SK-N-SH treated with all-trans-retinoic acid at 6 μM for 48 hours (cell line): Measurements from ENCODE around the gene MCHR1.

Experiments
- ATAC-seq: fragments of 200-7000 bp; cut with Tn5 transposase; 3 replicates; pipeline ENCODE4 v1.9.1; 2020; ENCODE audit warnings: mild to moderate bottlenecking, moderate library complexity
- ARNTL ChIP-seq: fragments of 450-650 bp; formaldehyde crosslinking; IDR thresholded peaks from 2 replicates; pipeline ENCODE4 v1.5.0; 2020; ENCODE audit warnings: low read depth, mild to moderate bottlenecking, moderate library complexity, borderline replicate concordance
- BACH2 ChIP-seq: fragments of 250-450 bp; sonication (Bioruptor Pico); IDR thresholded peaks from 2 replicates; pipeline ENCODE4 v1.9.0; 2021; ENCODE audit warnings: mild to moderate bottlenecking, borderline replicate concordance
- CREB5 ChIP-seq: fragments of 250-450 bp; sonication (Bioruptor Pico); IDR thresholded peaks from 2 replicates; pipeline ENCODE4 v1.5.1; 2020; ENCODE audit warnings: low read depth, mild to moderate bottlenecking, moderate library complexity
- CSDC2 ChIP-seq: fragments of 250-450 bp; sonication (Bioruptor Pico); IDR thresholded peaks from 2 replicates; pipeline ENCODE4 v1.5.0; 2020; ENCODE audit warnings: mild to moderate bottlenecking, moderate library complexity
- CSRNP3 ChIP-seq: fragments of 250-450 bp; sonication (Bioruptor Pico); IDR thresholded peaks from 2 replicates; pipeline ENCODE4 v1.5.1; 2021; ENCODE audit warnings: mild to moderate bottlenecking, moderate library complexity
- ESRRG ChIP-seq: fragments of 250-450 bp; sonication (Bioruptor Pico); IDR thresholded peaks from 2 replicates; pipeline ENCODE4 v1.6.1; 2021; ENCODE audit warnings: mild to moderate bottlenecking
- GLIS3 ChIP-seq: fragments of 250-450 bp; sonication (Bioruptor Pico); IDR thresholded peaks from 2 replicates; pipeline ENCODE4 v1.5.0; 2020; ENCODE audit warnings: mild to moderate bottlenecking, moderate library complexity
- ISL1 ChIP-seq: fragments of 250-450 bp; sonication (Bioruptor Pico); IDR thresholded peaks from 2 replicates; pipeline ENCODE4 v2.1.2; 2022; ENCODE audit warnings: mild to moderate bottlenecking, moderate library complexity
- OSR1 ChIP-seq: fragments of 250-450 bp; sonication (Bioruptor Pico); IDR thresholded peaks from 2 replicates; pipeline ENCODE4 v1.8.0; 2022; ENCODE audit warnings: moderate library complexity, mild to moderate bottlenecking, inconsistent platforms
- PATZ1 ChIP-seq: fragments of 250-450 bp; sonication (Bioruptor Pico); IDR thresholded peaks from 2 replicates; pipeline ENCODE4 v1.8.0; 2020; ENCODE audit warnings: mild to moderate bottlenecking, moderate library complexity, borderline replicate concordance
- PPARA ChIP-seq: fragments of 250-450 bp; sonication (Bioruptor Pico); IDR thresholded peaks from 2 replicates; pipeline ENCODE4 v1.5.0; 2020; ENCODE audit warnings: mild to moderate bottlenecking, borderline replicate concordance
- RARB ChIP-seq: fragments of 250-450 bp; sonication (Bioruptor Pico); IDR thresholded peaks from 2 replicates; pipeline ENCODE4 v1.8.0; 2021; ENCODE audit warnings: mild to moderate bottlenecking, moderate library complexity
- SNAI2 ChIP-seq: fragments of 250-450 bp; sonication (Bioruptor Pico); IDR thresholded peaks from 2 replicates; pipeline ENCODE4 v1.5.0; 2020; ENCODE audit warnings: mild to moderate bottlenecking, moderate library complexity
- TCF4 ChIP-seq: fragments of 250-450 bp; sonication (Bioruptor Pico); IDR thresholded peaks from 2 replicates; pipeline ENCODE4 v1.8.0; 2021; ENCODE audit warnings: mild to moderate bottlenecking, moderate library complexity, borderline replicate concordance
- TOX ChIP-seq: fragments of 250-450 bp; sonication (Bioruptor Pico); IDR thresholded peaks from 2 replicates; pipeline ENCODE4 v1.8.0; 2021; ENCODE audit warnings: mild to moderate bottlenecking, moderate library complexity, borderline replicate concordance
- TSHZ2 ChIP-seq: fragments of 250-450 bp; sonication (Bioruptor Pico); IDR thresholded peaks from 2 replicates; pipeline ENCODE4 v1.5.0; 2020; ENCODE audit warnings: mild to moderate bottlenecking, moderate library complexity
- ZC3H10 ChIP-seq: fragments of 250-450 bp; sonication (Bioruptor Pico); IDR thresholded peaks from 2 replicates; pipeline ENCODE4 v1.5.1; 2021; ENCODE audit warnings: mild to moderate bottlenecking, moderate library complexity
- ZFP3 ChIP-seq: fragments of 250-450 bp; sonication (Bioruptor Pico); IDR thresholded peaks from 2 replicates; pipeline ENCODE4 v1.5.0; 2020; ENCODE audit warnings: mild to moderate bottlenecking, moderate library complexity
- ZFP30 ChIP-seq: fragments of 450-650 bp; formaldehyde crosslinking; IDR thresholded peaks from 2 replicates; pipeline ENCODE4 v1.5.0; 2022; ENCODE audit warnings: mild to moderate bottlenecking, moderate library complexity
- ZNF565 ChIP-seq: fragments of 450-650 bp; formaldehyde crosslinking; conservative IDR thresholded peaks from 2 replicates; pipeline ENCODE4 v1.5.0; 2020; ENCODE audit warnings: low read depth, mild to moderate bottlenecking, moderate library complexity
- ZNF70 ChIP-seq: fragments of 450-650 bp; formaldehyde crosslinking; IDR thresholded peaks from 2 replicates; pipeline ENCODE4 v1.5.0; 2020; ENCODE audit warnings: mild to moderate bottlenecking, moderate library complexity
- ZNF8 ChIP-seq: fragments of 450-650 bp; formaldehyde crosslinking; IDR thresholded peaks from 2 replicates; pipeline ENCODE4 v1.5.0; 2020; ENCODE audit warnings: mild to moderate bottlenecking, moderate library complexity

MCHR1 gene

GRCh38 chr22:40680819-40681183 lies 1.5 kb downstream of the MCHR1 start:
- no peak for TF ChIP-seq ZFP30
- TF ChIP-seq PATZ1 (CRISPR knock-in tag) = no peak
- no peak for TF ChIP-seq ZNF565 (CRISPR knock-in tag)
- ATAC-seq = no peak

- no peak for TF ChIP-seq BACH2 (CRISPR knock-in tag)
- TF ChIP-seq CSDC2 (CRISPR knock-in tag) = no peak
- TF ChIP-seq TOX (CRISPR knock-in tag) = no peak
- no peak for TF ChIP-seq ZC3H10 (CRISPR knock-in tag)
- TF ChIP-seq ISL1 (CRISPR knock-in tag) = no peak
- no peak for TF ChIP-seq ESRRG
- TF ChIP-seq CREB5 = no peak
- no peak for TF ChIP-seq PPARA (CRISPR knock-in tag)
- TF ChIP-seq ZNF8 = no peak
- TF ChIP-seq CSRNP3 (CRISPR knock-in tag) = no peak
- no peak for TF ChIP-seq OSR1 (CRISPR knock-in tag)
- no peak for TF ChIP-seq ZFP3 (CRISPR knock-in tag)
- TF ChIP-seq ZFP30 = no peak
- TF ChIP-seq ARNTL (CRISPR knock-in tag) = no peak
- no peak for TF ChIP-seq ZNF70 (CRISPR knock-in tag)
- TF ChIP-seq TSHZ2 = no peak
- ATAC-seq = no peak
Observed at GRCh38 chr22:40681451-40681850, 2.2 kb downstream of the MCHR1 start.

- ATAC-seq = no peak
- TF ChIP-seq PATZ1 (CRISPR knock-in tag) (no peak), TCF4 (CRISPR knock-in tag) (no peak), ZNF70 (CRISPR knock-in tag) (no peak), RARB (CRISPR knock-in tag) (no peak), ARNTL (CRISPR knock-in tag) (no peak), ZC3H10 (CRISPR knock-in tag) (no peak), TSHZ2 (no peak), GLIS3 (CRISPR knock-in tag) (no peak), CSDC2 (CRISPR knock-in tag) (no peak), TOX (CRISPR knock-in tag) (no peak), PPARA (CRISPR knock-in tag) (no peak), ZFP30 (no peak), SNAI2 (CRISPR knock-in tag) (no peak), CREB5 (no peak)
Observed at GRCh38 chr22:40684728-40685127, 5.4 kb downstream of the MCHR1 start.
